HFFc6 (cell line): ENCODE results near the gene KIAA1217. TPM values are rescaled to one million over a fixed set of nuclear protein-coding genes. Genes with fewer than 3 reads are reported as not detected.
"Not testable (repeated sequence)": the region's sequence is repeated elsewhere in the genome, so short reads cannot be mapped to it uniquely, and the experiment has no call there.

Experiments
- DNase-seq: peaks from one replicate; pipeline ENCODE4 v3.0.0-alpha.2; 2018
- H3K27ac Mint-ChIP-seq: 2 replicates; pipeline ENCODE4 v1.8.0; 2020; ENCODE audit warnings: mild to moderate bottlenecking, mixed read lengths
- H3K27me3 Mint-ChIP-seq: 2 replicates; pipeline ENCODE4 v1.8.0; 2021; ENCODE audit warnings: mild to moderate bottlenecking, moderate library complexity, mixed read lengths; ENCODE audit not compliant: insufficient read depth
- H3K36me3 Mint-ChIP-seq: 2 replicates; pipeline ENCODE4 v1.8.0; 2021; ENCODE audit warnings: low read depth, mixed read lengths
- H3K4me1 Mint-ChIP-seq: 2 replicates; pipeline ENCODE4 v1.8.0; 2020; ENCODE audit warnings: low read depth, mixed read lengths
- H3K4me3 Mint-ChIP-seq: 2 replicates; pipeline ENCODE4 v1.8.0; 2020; ENCODE audit warnings: mild to moderate bottlenecking, moderate library complexity, mixed read lengths
- H3K9me3 Mint-ChIP-seq: 2 replicates; pipeline ENCODE4 v1.8.0; 2020; ENCODE audit warnings: mild to moderate bottlenecking, mixed read lengths
- CTCF ChIP-seq: fragments of 200-600 bp; sonication (generic); IDR thresholded peaks from 2 replicates; pipeline ENCODE4 v1.5.0; 2021; ENCODE audit warnings: antibody characterized with exemption, mild to moderate bottlenecking
- total RNA-seq, 6 experiments: library from RNA; stranded (reverse); fragmentation: NEBNext Ultra II Directional; extraction: Animal tissue kit (Norgen Biotek cat#: 25700); gene quantifications; 2 replicates in 1 of 6; 3 replicates in 5 of 6; pipeline ENCODE4 v1.2.3, GENCODE V29; 2021

KIAA1217 gene
- total RNA-seq, 6 experiments from 2014 or later: 1.3 to 2.1 (median 2.0) TPM

GRCh38 chr10:24344695-24345463 lies 135.9 kb downstream of the KIAA1217 start:
- Mint-ChIP-seq H3K27ac (peak overlapping the region; percentile 91), H3K4me1 (peaks cover 56% of the 10 kb centered on the region), H3K36me3 (no peaks in the 10 kb centered on the region), H3K4me3 (peak overlapping the region; percentile 75), H3K9me3 (no peaks in the 10 kb centered on the region), H3K27me3 (no peaks in the 10 kb centered on the region; the same call in 1 of the 2 replicates)
- DNase-seq: no peak
- no peak for TF ChIP-seq CTCF

DNA sequence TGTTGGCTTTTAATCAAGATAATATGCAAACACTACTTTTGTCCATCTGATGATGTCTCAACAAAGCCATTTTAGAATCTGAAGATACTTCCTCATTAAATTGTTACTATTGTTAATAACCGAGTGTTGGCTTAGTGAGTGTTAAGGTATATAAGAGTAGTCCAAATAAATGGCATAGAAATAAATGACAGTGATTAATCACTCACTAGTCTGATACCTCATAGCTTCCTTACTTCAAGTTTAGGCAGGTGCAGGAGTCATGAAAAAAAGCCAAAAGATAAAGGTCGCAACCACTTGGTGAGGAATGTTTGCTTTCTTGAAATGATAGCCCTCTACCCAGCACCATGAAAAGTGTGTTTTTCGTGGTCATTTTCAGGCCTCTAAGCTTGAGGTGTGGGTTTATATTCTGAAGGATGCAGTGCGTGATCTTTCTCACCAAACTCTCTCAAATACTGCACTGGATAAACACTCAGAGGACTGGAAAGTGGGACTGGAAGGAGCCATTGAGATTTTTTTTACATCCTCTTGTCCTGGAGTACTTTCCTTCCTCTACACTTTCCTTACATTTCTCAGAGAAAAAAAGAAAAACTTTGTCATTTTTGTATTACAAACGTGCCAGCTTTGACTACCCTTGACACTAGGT lies 138.1 kb downstream of the KIAA1217 start:
- no peak overlapping the region for H3K4me3 Mint-ChIP-seq
- no peaks in the 10 kb centered on the region; the same call in 1 of the 2 replicates for H3K27me3 Mint-ChIP-seq
- no peaks in the 10 kb centered on the region for H3K36me3 Mint-ChIP-seq
- no peak overlapping the region for H3K27ac Mint-ChIP-seq
- H3K4me1 Mint-ChIP-seq: peaks cover 62% of the 10 kb centered on the region
- no peak for DNase-seq
- H3K9me3 Mint-ChIP-seq: no peaks in the 10 kb centered on the region
- no peak for TF ChIP-seq CTCF

DNA sequence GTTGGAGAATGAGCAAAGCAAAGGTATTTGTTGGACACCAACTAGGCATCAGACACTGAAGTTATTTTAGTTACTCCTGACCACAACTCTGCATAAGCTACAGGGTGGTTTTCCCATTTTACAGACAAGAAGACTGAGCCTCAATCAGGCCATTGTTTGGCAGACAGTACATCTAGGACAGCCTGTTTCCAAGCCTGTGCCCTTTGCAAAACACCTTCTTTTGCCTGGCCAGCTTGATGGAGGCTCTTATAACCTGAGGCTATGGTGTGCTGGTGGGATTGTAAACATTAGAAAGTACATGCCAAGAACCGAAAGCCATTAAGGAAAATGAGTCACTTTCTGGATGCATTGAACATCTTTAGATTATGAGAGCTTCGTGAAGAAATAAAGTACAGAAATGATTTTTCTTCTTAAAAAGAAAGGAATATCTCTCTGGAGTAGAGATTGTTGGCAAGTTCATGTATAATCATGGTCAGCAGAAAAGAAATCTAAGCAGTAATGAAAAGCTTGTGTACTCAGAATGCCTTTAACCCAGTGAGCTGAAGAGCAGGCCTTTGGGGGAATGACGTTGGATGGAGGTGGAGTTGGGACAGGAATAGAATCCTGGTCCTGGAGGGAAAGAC lies 140.6 kb downstream of the KIAA1217 start:
- DNase-seq: peak; percentile 65
- Mint-ChIP-seq H3K4me1 (peaks cover 44% of the 10 kb centered on the region), H3K4me3 (peak overlapping the region; percentile 72), H3K36me3 (no peaks in the 10 kb centered on the region), H3K27me3 (peaks cover 3% of the 10 kb centered on the region), H3K27ac (peak overlapping the region; percentile 74), H3K9me3 (no peaks in the 10 kb centered on the region)
- TF ChIP-seq CTCF: no peak

DNA sequence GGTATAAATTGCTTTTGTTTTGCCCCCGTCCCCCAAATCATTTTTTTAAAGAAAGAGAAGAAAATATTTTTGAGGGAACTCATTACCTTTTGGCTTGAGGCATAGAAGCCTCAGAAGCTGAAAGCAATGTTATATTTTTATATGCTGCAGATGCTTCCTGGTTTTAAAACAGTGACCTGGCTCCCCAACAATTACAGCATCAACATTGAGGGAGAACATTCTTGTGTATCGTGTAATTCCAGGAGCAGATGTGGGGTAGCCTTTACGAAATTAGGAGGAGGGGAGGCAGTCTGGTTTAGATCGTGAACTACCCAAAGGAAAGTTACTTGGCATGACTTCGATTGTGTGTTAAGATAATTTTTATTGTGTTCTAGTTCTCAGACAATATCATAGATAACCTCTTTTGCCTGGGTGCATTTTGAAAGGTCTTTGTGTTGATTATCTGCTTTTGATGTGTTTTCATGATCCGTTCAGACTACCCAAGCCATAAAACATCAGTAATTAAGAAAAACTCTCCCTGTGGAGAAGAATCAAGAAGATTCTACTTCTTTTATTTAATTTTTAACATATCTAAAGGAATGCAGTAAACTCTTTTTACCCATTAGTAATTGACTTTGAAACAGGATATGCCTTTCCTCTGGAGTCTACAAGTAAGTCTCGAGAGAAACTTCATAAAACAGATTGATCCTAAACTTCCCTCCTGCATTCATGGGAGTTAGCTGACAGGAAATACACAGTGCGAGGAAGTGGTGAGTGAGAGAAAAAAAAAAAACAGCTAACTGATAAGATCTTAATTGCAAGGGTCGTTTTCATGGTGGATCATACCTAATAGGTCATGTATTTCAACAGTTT lies 141.4 kb downstream of the KIAA1217 start:
- no peak for DNase-seq

GRCh38 chr10:24350922-24351225 lies 141.9 kb downstream of the KIAA1217 start:
- not testable (repeated sequence) for H3K36me3 Mint-ChIP-seq, H3K27me3 Mint-ChIP-seq, H3K9me3 Mint-ChIP-seq, DNase-seq, H3K4me3 Mint-ChIP-seq
- H3K4me1 Mint-ChIP-seq: peaks cover 34% of the 10 kb centered on the region
- peak overlapping the region; percentile 74; the same call in 1 of the 2 replicates for H3K27ac Mint-ChIP-seq

More for the DNA sequence above, 141.4 kb downstream of the KIAA1217 start:
- peak overlapping the region; percentile 72 for H3K4me3 Mint-ChIP-seq
- no peaks in the 10 kb centered on the region for H3K36me3 Mint-ChIP-seq
- TF ChIP-seq CTCF: no peak
- H3K27ac Mint-ChIP-seq: peak overlapping the region; percentile 74
- H3K27me3 Mint-ChIP-seq: peaks cover 3% of the 10 kb centered on the region
- H3K9me3 Mint-ChIP-seq: no peaks in the 10 kb centered on the region
- H3K4me1 Mint-ChIP-seq: peaks cover 36% of the 10 kb centered on the region
